Fibroblast of lung (primary cell): Measurements from ENCODE around the gene NR6A1. TPM values are rescaled to one million over a fixed set of nuclear protein-coding genes. Genes with fewer than 3 reads are reported as not detected.

Experiments used
- DNase-seq, 2 donors: peaks; one replicate each; pipeline versions ENCODE4 v3.0.0 to v3.0.0-alpha.2; 2010; ENCODE audit warnings: low read depth in 2 of 2
- H2AFZ ChIP-seq: 2 replicates; pipeline ENCODE4 v1.5.1; 2012; ENCODE audit warnings: low read length, control low read depth, inconsistent platforms
- H3K27ac ChIP-seq: 2 replicates; pipeline ENCODE4 v1.5.1; 2011; ENCODE audit warnings: low read length, control low read depth; ENCODE audit not compliant: insufficient read depth
- H3K27me3 ChIP-seq: 2 replicates; pipeline ENCODE4 v1.5.1; 2011; ENCODE audit warnings: mild to moderate bottlenecking, low read length; ENCODE audit not compliant: control insufficient read depth, insufficient read depth
- H3K36me3 ChIP-seq: 2 replicates; pipeline ENCODE4 v1.5.1; 2011; ENCODE audit warnings: low read length; ENCODE audit not compliant: control insufficient read depth, insufficient read depth
- H3K4me1 ChIP-seq: 2 replicates; pipeline ENCODE4 v1.5.1; 2011; ENCODE audit warnings: low read length; ENCODE audit not compliant: control insufficient read depth, insufficient read depth; ENCODE audit errors: extremely low read depth
- H3K4me2 ChIP-seq: 2 replicates; pipeline ENCODE4 v1.5.1; 2011; ENCODE audit warnings: low read length, control low read depth; ENCODE audit not compliant: insufficient read depth; ENCODE audit errors: extremely low read depth
- H3K4me3 ChIP-seq, 4 experiments: fragments of 200-600 bp in 1 of 4; sonication (generic) in 1 of 4; replicated peaks in 1 of 4; 2 replicates each; pipeline ENCODE4 v1.5.1; 2011 to 2016; ENCODE audit warnings: low read length in 4 of 4, low read depth in 3 of 4, mild to moderate bottlenecking in 3 of 4, control low read depth in 2 of 4, inconsistent platforms in 1 of 4, mixed read lengths in 1 of 4; ENCODE audit not compliant: insufficient read depth in 1 of 4; ENCODE audit errors: control extremely low read depth in 1 of 4
- H3K79me2 ChIP-seq: 2 replicates; pipeline ENCODE4 v1.5.1; 2012; ENCODE audit warnings: mild to moderate bottlenecking, low read length, inconsistent platforms; ENCODE audit not compliant: control insufficient read depth, insufficient read depth
- H3K9ac ChIP-seq: 2 replicates; pipeline ENCODE4 v1.5.1; 2011; ENCODE audit warnings: mild to moderate bottlenecking, low read length, control low read depth; ENCODE audit not compliant: insufficient read depth
- H3K9me3 ChIP-seq: 2 replicates; pipeline ENCODE4 v1.5.1; 2012; ENCODE audit warnings: low read depth, low read length; ENCODE audit not compliant: control insufficient read depth, insufficient read depth
- H4K20me1 ChIP-seq: 2 replicates; pipeline ENCODE4 v1.5.1; 2011; ENCODE audit warnings: low read length; ENCODE audit not compliant: control insufficient read depth, insufficient read depth; ENCODE audit errors: extremely low read depth
- CTCF ChIP-seq, 2 donors: IDR thresholded peaks in 1 of 2; conservative IDR thresholded peaks in 1 of 2; 1 replicate in 1 of 2; 2 replicates in 1 of 2; pipeline ENCODE4 v1.5.1; 2011 to 2012; ENCODE audit warnings: low read length in 2 of 2, control low read depth in 1 of 2, inconsistent platforms in 1 of 2, low read depth in 1 of 2, mild to moderate bottlenecking in 1 of 2
- EZH2 ChIP-seq: IDR thresholded peaks from 2 replicates; pipeline ENCODE4 v1.5.1; 2012; ENCODE audit warnings: low read length, control low read depth, mild to moderate bottlenecking; ENCODE audit errors: missing control alignments
- polyA plus RNA-seq, 2 donors: library from polyadenylated mRNA; depleted of rRNA in 1 of 2; stranded (reverse) in 1 of 2; unstranded in 1 of 2; fragments of >200 nt; gene quantifications; 2 replicates each; pipeline ENCODE4 v1.2.1, GENCODE V29; 2011 to 2012; ENCODE audit warnings: missing spikeins in 1 of 2
- total RNA-seq: library from RNA; depleted of rRNA; stranded (reverse); fragments of >200 nt; gene quantifications from 2 replicates; pipeline ENCODE4 v1.2.1, GENCODE V29; 2014

NR6A1 gene
- total and polyA plus RNA-seq, 2 donors (not counting 1 experiment from before 2014, with no cell fraction given): 0.07 to 0.50 TPM

- Histone ChIP-seq H3K9me3 (no peaks in the 10 kb centered on the region), H3K36me3 (no peaks in the 10 kb centered on the region), H3K79me2 (no peaks in the 10 kb centered on the region), H3K4me3 (no peak overlapping the region), H3K4me2 (no peak overlapping the region), H3K9ac (no peak overlapping the region), H3K4me1 (no peaks in the 10 kb centered on the region), H3K27ac (no peak overlapping the region), H4K20me1 (no peaks in the 10 kb centered on the region), H3K27me3 (no peaks in the 10 kb centered on the region), H2AFZ (no peak overlapping the region)
- TF ChIP-seq EZH2: no peak
- no peak for TF ChIP-seq CTCF (conservative IDR thresholded peaks at IDR 0.05 in 1 of 2, IDR thresholded peaks at IDR 0.05 in 1 of 2; ENCODE audit: low read depth in 1 of 2, low read length in 2 of 2)
- no peak for DNase-seq
Observed at GRCh38 chr9:124570942-124571666, 200.0 kb downstream of the NR6A1 start.

GRCh38 chr9:124569942-124570341 is 201.2 kb downstream of the NR6A1 start:
- Histone ChIP-seq H3K27ac (no peak overlapping the region), H3K27me3 (no peaks in the 10 kb centered on the region), H2AFZ (no peak overlapping the region), H3K9ac (no peak overlapping the region), H3K4me1 (no peaks in the 10 kb centered on the region), H3K79me2 (no peaks in the 10 kb centered on the region), H3K9me3 (no peaks in the 10 kb centered on the region), H3K4me2 (no peak overlapping the region), H3K36me3 (no peaks in the 10 kb centered on the region), H4K20me1 (no peaks in the 10 kb centered on the region), H3K4me3 (no peak overlapping the region)
- TF ChIP-seq CTCF (conservative IDR thresholded peaks at IDR 0.05 in 1 of 2, IDR thresholded peaks at IDR 0.05 in 1 of 2; ENCODE audit: low read depth in 1 of 2, low read length in 2 of 2) (no peak), EZH2 (no peak)
- DNase-seq: no peak

- no peaks in the 10 kb centered on the region for H3K79me2 ChIP-seq
- H4K20me1 ChIP-seq: no peaks in the 10 kb centered on the region
- no peaks in the 10 kb centered on the region for H3K9me3 ChIP-seq
- no peak overlapping the region for H3K9ac ChIP-seq
- TF ChIP-seq CTCF (conservative IDR thresholded peaks at IDR 0.05 in 1 of 2, IDR thresholded peaks at IDR 0.05 in 1 of 2; ENCODE audit: low read depth in 1 of 2, low read length in 2 of 2) (no peak), EZH2 (no peak)
- H3K4me2 ChIP-seq: no peak overlapping the region
- no peaks in the 10 kb centered on the region for H3K27me3 ChIP-seq
- DNase-seq: no peak
- H3K4me3 ChIP-seq: no peak overlapping the region
- H3K27ac ChIP-seq: no peak overlapping the region
- H2AFZ ChIP-seq: no peak overlapping the region
- no peaks in the 10 kb centered on the region for H3K36me3 ChIP-seq
- no peaks in the 10 kb centered on the region for H3K4me1 ChIP-seq
Observed at GRCh38 chr9:124567362-124567761, 203.7 kb downstream of the NR6A1 start.
